ENCODE results near the gene ISOC2. TPM values are rescaled to one million over a fixed set of nuclear protein-coding genes. Genes with fewer than 3 reads are reported as not detected.
"Not testable (repeated sequence)": the region's sequence is repeated elsewhere in the genome, so short reads cannot be mapped to it uniquely, and the experiment has no call there.

The ISOC2 gene
- total RNA-seq, 1 donor from 2014 or later: 30.4 TPM

GRCh38 chr19:55408533-55408872 is 52.9 kb downstream of the ISOC2 start:
- H3K27me3 Mint-ChIP-seq (ENCODE audit: low read depth): peaks cover 5% of the 10 kb centered on the region
- DNase-seq (ENCODE audit: low spot score): no peak
- H3K27ac Mint-ChIP-seq: peak overlapping the region; percentile 97
- peaks cover 45% of the 10 kb centered on the region for H3K36me3 Mint-ChIP-seq (ENCODE audit: low read depth)
- peak overlapping the region; percentile 93 for H3K4me3 Mint-ChIP-seq (ENCODE audit: low read depth)
- peaks cover 16% of the 10 kb centered on the region for H3K9me3 Mint-ChIP-seq
- intact Hi-C loops (cut with micrococcal nuclease): loop anchor here (1.0 kb wide), 3 partner anchors 53 to 149 kb away; partner anchors contain the start of genes ISOC2, KMT5C and PPP6R1
- H3K4me1 Mint-ChIP-seq (ENCODE audit: low read depth): peaks cover 19% of the 10 kb centered on the region

DNA sequence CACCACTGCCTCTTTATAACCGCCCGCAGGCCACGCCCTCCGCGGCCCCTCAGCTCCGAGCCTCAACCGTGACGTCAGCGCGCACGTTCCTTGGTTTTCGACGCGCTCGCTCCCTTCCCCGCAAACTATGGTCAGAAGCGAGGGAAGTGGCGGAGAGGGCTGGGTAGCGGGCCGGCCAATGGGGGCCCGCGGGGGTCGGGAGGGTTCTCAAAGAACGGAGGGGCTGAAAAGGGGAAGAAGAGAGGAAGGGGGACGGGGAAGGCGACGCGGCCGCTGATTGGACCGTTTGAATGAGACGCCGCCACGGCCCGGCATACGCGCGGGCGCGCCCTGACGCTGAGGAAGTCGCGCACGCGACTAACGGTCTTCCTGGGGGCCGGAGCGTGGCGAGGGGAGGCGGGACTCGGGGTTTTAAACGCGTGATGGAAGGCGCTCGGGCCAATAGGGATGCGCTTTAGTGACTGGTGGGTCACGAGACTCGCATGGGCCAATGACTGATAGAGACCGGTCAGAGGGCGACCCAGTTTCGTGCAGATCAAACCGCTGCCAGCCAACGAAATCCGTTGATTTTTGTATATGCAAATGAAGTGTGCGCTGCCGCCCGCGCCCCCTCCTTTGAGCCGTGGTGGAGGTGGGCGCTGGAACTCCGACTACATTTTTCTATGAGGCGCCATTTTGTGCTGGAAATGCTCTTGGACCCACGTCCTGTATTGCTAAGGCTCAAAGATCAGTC is 53.5 kb downstream of the ISOC2 start:
- peak overlapping the region; percentile 97 for H3K27ac Mint-ChIP-seq
- H3K36me3 Mint-ChIP-seq (ENCODE audit: low read depth): peaks cover 51% of the 10 kb centered on the region
- peaks cover 4% of the 10 kb centered on the region for H3K27me3 Mint-ChIP-seq (ENCODE audit: low read depth)
- DNase-seq (ENCODE audit: low spot score): peak; percentile 98
- peaks cover 16% of the 10 kb centered on the region for H3K9me3 Mint-ChIP-seq
- H3K4me3 Mint-ChIP-seq (ENCODE audit: low read depth): peak overlapping the region; percentile 93
- peaks cover 22% of the 10 kb centered on the region for H3K4me1 Mint-ChIP-seq (ENCODE audit: low read depth)
- intact Hi-C loops (cut with micrococcal nuclease): loop anchor here (1.0 to 2.0 kb wide), 4 partner anchors 23 to 149 kb away; partner anchors contain the start of genes ISOC2, KMT5C, PPP6R1 and RPL28

GRCh38 chr19:55407550-55407799 is 54.0 kb downstream of the ISOC2 start, which contains the start of gene UBE2S:
UBE2S (minus strand) TSS chr19:55407788; CDS start chr19:55407589, 199 bp downstream.
- intact Hi-C loops (cut with micrococcal nuclease): loop anchor here (2.0 kb wide), 1 partner anchor 23 kb away; the partner anchor contains the start of genes RPL28 and TMEM238
- not testable (repeated sequence) for H3K27me3 Mint-ChIP-seq (ENCODE audit: low read depth); DNase-seq (ENCODE audit: low spot score)
- Mint-ChIP-seq H3K4me1 (ENCODE audit: low read depth) (peaks cover 23% of the 10 kb centered on the region), H3K36me3 (ENCODE audit: low read depth) (peaks cover 56% of the 10 kb centered on the region), H3K9me3 (peaks cover 16% of the 10 kb centered on the region), H3K4me3 (ENCODE audit: low read depth) (peak within 1 kb of the TSS; percentile 93), H3K27ac (peak within 1 kb of the TSS; percentile 97)

GRCh38 chr19:55406826-55407549 is 54.5 kb downstream of the ISOC2 start:
- Mint-ChIP-seq H3K4me3 (ENCODE audit: low read depth) (peak overlapping the region; percentile 91), H3K9me3 (peaks cover 16% of the 10 kb centered on the region), H3K36me3 (ENCODE audit: low read depth) (peaks cover 60% of the 10 kb centered on the region), H3K27ac (peak overlapping the region; percentile 81), H3K4me1 (ENCODE audit: low read depth) (peaks cover 23% of the 10 kb centered on the region), H3K27me3 (ENCODE audit: low read depth) (peaks cover 4% of the 10 kb centered on the region)
- DNase-seq (ENCODE audit: low spot score): no peak
- intact Hi-C loops (cut with micrococcal nuclease): loop anchor here (2.0 kb wide), 1 partner anchor 22 kb away; the partner anchor contains the start of genes RPL28 and TMEM238

DNA sequence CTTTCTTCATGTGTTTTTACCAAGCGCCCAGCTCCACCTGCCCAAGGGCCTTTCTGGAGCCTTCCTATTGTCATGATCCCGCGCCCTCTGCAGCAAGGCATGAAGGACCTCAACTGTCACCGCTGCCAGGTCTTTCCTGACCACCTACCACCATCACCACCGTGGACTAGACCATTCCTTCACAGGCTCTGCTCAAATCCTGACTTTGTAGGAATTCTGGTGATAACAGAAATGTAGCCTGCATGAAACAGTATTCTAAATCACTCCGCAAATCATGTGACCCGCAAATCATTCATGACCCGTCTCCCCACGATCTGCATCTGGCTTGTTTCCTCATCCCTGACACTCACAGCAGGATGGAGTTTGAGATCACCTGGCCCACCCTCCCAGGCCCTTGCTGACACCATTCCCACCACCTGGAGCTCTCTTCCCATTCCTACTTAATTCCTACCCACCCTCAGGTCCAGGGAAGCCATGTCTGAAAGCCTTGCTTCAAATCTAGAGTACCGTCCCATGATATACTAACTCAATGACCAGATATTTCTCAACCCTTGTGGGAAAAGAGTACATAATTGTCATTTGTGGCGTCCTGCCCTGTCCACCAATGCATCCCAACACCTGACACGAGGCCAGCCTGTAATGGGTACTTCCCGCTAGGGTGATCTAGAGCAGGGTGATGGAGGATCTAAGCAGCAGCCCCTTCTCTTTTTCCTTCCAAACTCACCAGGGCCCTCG is 55.2 kb downstream of the ISOC2 start:
- peak overlapping the region; percentile 91 for H3K4me3 Mint-ChIP-seq (ENCODE audit: low read depth)
- peaks cover 1% of the 10 kb centered on the region for H3K27me3 Mint-ChIP-seq (ENCODE audit: low read depth)
- peak overlapping the region; percentile 81 for H3K27ac Mint-ChIP-seq
- H3K4me1 Mint-ChIP-seq (ENCODE audit: low read depth): peaks cover 23% of the 10 kb centered on the region
- H3K36me3 Mint-ChIP-seq (ENCODE audit: low read depth): peaks cover 64% of the 10 kb centered on the region
- no peak for DNase-seq (ENCODE audit: low spot score)
- H3K9me3 Mint-ChIP-seq: peaks cover 16% of the 10 kb centered on the region
- intact Hi-C loops (cut with micrococcal nuclease): loop anchor here (2.0 kb wide), 1 partner anchor 21 kb away; the partner anchor contains the start of genes RPL28 and TMEM238

DNA sequence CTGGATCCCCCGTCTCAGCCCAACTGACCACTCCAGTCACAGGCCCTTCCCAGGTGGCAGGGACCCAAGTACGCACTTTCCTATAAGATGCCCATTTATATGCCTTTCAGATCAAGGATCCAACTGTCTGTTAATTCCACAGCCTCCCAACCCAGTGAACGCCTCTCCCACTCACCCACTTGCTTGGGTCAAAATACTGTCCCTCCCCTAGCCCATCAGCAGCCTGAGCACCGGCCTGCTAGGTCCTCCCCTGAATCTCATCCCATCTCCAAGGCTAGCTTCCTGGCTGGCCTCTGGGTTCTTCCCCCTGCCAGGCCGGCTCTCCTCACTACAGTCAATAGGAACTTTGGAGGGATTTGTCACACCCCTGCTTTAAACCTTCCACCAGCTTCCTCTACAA is 55.8 kb downstream of the ISOC2 start:
- H3K4me3 Mint-ChIP-seq (ENCODE audit: low read depth): peak overlapping the region; percentile 91
- peaks cover 16% of the 10 kb centered on the region for H3K9me3 Mint-ChIP-seq
- intact Hi-C loops (cut with micrococcal nuclease): loop anchor here (2.0 kb wide), 1 partner anchor 21 kb away; the partner anchor contains the start of genes RPL28 and TMEM238
- H3K36me3 Mint-ChIP-seq (ENCODE audit: low read depth): peaks cover 70% of the 10 kb centered on the region
- H3K27ac Mint-ChIP-seq: peak overlapping the region; percentile 65
- DNase-seq (ENCODE audit: low spot score): no peak
- H3K27me3 Mint-ChIP-seq (ENCODE audit: low read depth): no peaks in the 10 kb centered on the region
- H3K4me1 Mint-ChIP-seq (ENCODE audit: low read depth): peaks cover 23% of the 10 kb centered on the region

Other genes starting within 250 kb of the ISOC2 start
- gene TMEM86B, start 232.9 kb downstream of the ISOC2 start, total RNA-seq: 6.0 and 6.7 TPM in 2 replicates
- gene PPP6R1, start 202.6 kb downstream of the ISOC2 start, total RNA-seq: 180 and 183 TPM in 2 replicates
- 59.0 and 59.3 TPM in 2 replicates for gene HSPBP1, start 181.5 kb downstream of the ISOC2 start, total RNA-seq
- gene BRSK1, start 177.6 kb downstream of the ISOC2 start, total RNA-seq: 5.8 and 6.0 TPM in 2 replicates
- 0.41 and 0.46 TPM in 2 replicates for gene TMEM150B, start 136.3 kb downstream of the ISOC2 start, total RNA-seq
- 34.3 and 35.3 TPM in 2 replicates for gene KMT5C, start 121.8 kb downstream of the ISOC2 start, total RNA-seq
- 1.8 TPM in 1 of 2 replicates, not detected in the other for gene COX6B2, start 106.9 kb downstream of the ISOC2 start, total RNA-seq
- gene GARIN5B, start 98.4 kb downstream of the ISOC2 start, total RNA-seq: not detected in 2 replicates
- gene IL11, start 91.2 kb downstream of the ISOC2 start, total RNA-seq: 0.25 and 0.32 TPM in 2 replicates
- not detected in 2 replicates for gene TMEM190, start 84.8 kb downstream of the ISOC2 start, total RNA-seq
- gene TMEM238, start 77.3 kb downstream of the ISOC2 start, total RNA-seq: 7.9 and 10.5 TPM in 2 replicates
- 2,206 and 2,207 TPM in 2 replicates for gene RPL28, start 75.7 kb downstream of the ISOC2 start, total RNA-seq
- gene UBE2S, start 53.9 kb downstream of the ISOC2 start, total RNA-seq: 210 and 220 TPM in 2 replicates
- gene SHISA7, start 18.3 kb downstream of the ISOC2 start, total RNA-seq: not detected in 2 replicates
- not detected in 2 replicates for gene C19orf85, start 3.1 kb upstream of the ISOC2 start, total RNA-seq
- gene ZNF628, start 15.0 kb upstream of the ISOC2 start, total RNA-seq: 8.6 and 9.5 TPM in 2 replicates
- gene NAT14, start 23.5 kb upstream of the ISOC2 start, total RNA-seq: 20.0 and 20.2 TPM in 2 replicates
- gene SSC5D, start 26.8 kb upstream of the ISOC2 start, total RNA-seq: 0.41 and 0.71 TPM in 2 replicates
- not detected in 2 replicates for gene SBK2, start 75.5 kb upstream of the ISOC2 start, total RNA-seq
- not detected in 2 replicates for gene SBK3, start 83.9 kb upstream of the ISOC2 start, total RNA-seq
- 8.2 and 10.7 TPM in 2 replicates for gene ZNF579, start 119.2 kb upstream of the ISOC2 start, total RNA-seq
- 18.2 and 18.9 TPM in 2 replicates for gene FIZ1, start 137.9 kb upstream of the ISOC2 start, total RNA-seq
- 18.4 and 19.7 TPM in 2 replicates for gene ZNF524, start 138.6 kb upstream of the ISOC2 start, total RNA-seq
- gene ZNF865, start 144.0 kb upstream of the ISOC2 start, total RNA-seq: 13.5 and 13.6 TPM in 2 replicates
- gene ZNF784, start 162.9 kb upstream of the ISOC2 start, total RNA-seq: 4.3 and 4.9 TPM in 2 replicates
- 32.1 and 33.3 TPM in 2 replicates for gene ZNF580, start 179.4 kb upstream of the ISOC2 start, total RNA-seq
- gene ZNF581, start 182.0 kb upstream of the ISOC2 start, total RNA-seq: 26.6 and 27.0 TPM in 2 replicates
- gene CCDC106, start 186.6 kb upstream of the ISOC2 start, total RNA-seq: 7.2 and 8.1 TPM in 2 replicates
- 344 and 351 TPM in 2 replicates for gene U2AF2, start 193.4 kb upstream of the ISOC2 start, total RNA-seq
- 40.3 and 41.8 TPM in 2 replicates for gene EPN1, start 213.6 kb upstream of the ISOC2 start, total RNA-seq